ENCODE results near the gene TMEM30B. TPM values are rescaled to one million over a fixed set of nuclear protein-coding genes. Genes with fewer than 3 reads are reported as not detected.

The TMEM30B gene
- total and polyA plus RNA-seq, 2 of the 8 experiments (the other 6 are each of a cell fraction or from before 2014, with no cell fraction given): 11.2 to 18.7 TPM

- Histone ChIP-seq H4K91ac (replicated peaks; ENCODE audit: insufficient read length, low read length) (no peak overlapping the region), H4K8ac (ENCODE audit: extremely low read depth, insufficient read depth, low read length) (no peak overlapping the region), H3K79me2 (ENCODE audit: control insufficient read depth in 1 of 2, insufficient read depth in 2 of 2, low read length in 2 of 2) (no peaks in the 10 kb centered on the region), H3K4me3 (ENCODE audit: extremely low read depth in 1 of 4, insufficient read depth in 2 of 4, low read depth in 3 of 4, low read length in 4 of 4) (peak overlapping the region in 1 of 4 experiments; percentile 7; a peak in 1 of 8 replicates), H3K27ac (ENCODE audit: low read depth, low read length) (no peak overlapping the region), H2BK5ac (ENCODE audit: low read depth, low read length) (no peak overlapping the region), H2AFZ (ENCODE audit: low read length) (no peak overlapping the region), H2BK20ac (ENCODE audit: low read length) (no peak overlapping the region), H3K18ac (ENCODE audit: extremely low read depth, low read length) (no peak overlapping the region; the same call in 1 of the 2 replicates), H2BK15ac (ENCODE audit: low read length) (no peak overlapping the region), H3K27me3 (replicated peaks in 1 of 4; ENCODE audit: control insufficient read depth in 3 of 4, extremely low read depth in 1 of 4, insufficient read depth in 3 of 4, low read length in 3 of 4) (no peaks in the 10 kb centered on the region), H2BK12ac (ENCODE audit: low read depth, low read length) (no peak overlapping the region), H3K23ac (ENCODE audit: insufficient read length) (no peak overlapping the region), H3K9me3 (ENCODE audit: insufficient read depth in 2 of 2, low read depth in 1 of 2, low read length in 1 of 2) (peaks cover 0 to 7% of the 10 kb centered on the region in 2 experiments; a peak in 2 of 4 replicates), H2BK120ac (replicated peaks; ENCODE audit: low read depth, low read length) (no peak overlapping the region), H3K56ac (replicated peaks; ENCODE audit: insufficient read length, low read depth, low read length) (no peak overlapping the region), H3K79me1 (ENCODE audit: low read depth, low read length) (no peaks in the 10 kb centered on the region), H3K4me2 (ENCODE audit: insufficient read depth in 1 of 2, low read depth in 2 of 2, low read length in 2 of 2) (peak overlapping the region; percentile 23 to 41; a peak in 2 of 4 replicates), H3K14ac (ENCODE audit: insufficient read length) (no peak overlapping the region), H3K4ac (replicated peaks; ENCODE audit: insufficient read length, low read depth, low read length) (no peak overlapping the region), H3K36me3 (ENCODE audit: control insufficient read depth in 2 of 4, insufficient read depth in 4 of 4, low read length in 3 of 4) (no peaks in the 10 kb centered on the region), H2AK5ac (ENCODE audit: low read depth, low read length) (no peak overlapping the region), H3K9ac (replicated peaks in 1 of 4; ENCODE audit: extremely low read depth in 1 of 4, low read depth in 3 of 4, low read length in 3 of 4) (no peak overlapping the region), H3K4me1 (replicated peaks in 1 of 4; ENCODE audit: control insufficient read depth in 3 of 4, insufficient read depth in 4 of 4, low read length in 3 of 4) (peaks cover 0 to 9% (median 0%) of the 10 kb centered on the region in 4 experiments; a peak in 2 of 7 replicates), H3K23me2 (ENCODE audit: low read depth, low read length) (no peaks in the 10 kb centered on the region), H4K5ac (ENCODE audit: insufficient read length, low read depth, low read length) (no peak overlapping the region), H4K20me1 (replicated peaks in 1 of 2; ENCODE audit: control insufficient read depth in 1 of 2, insufficient read depth in 2 of 2, low read length in 2 of 2) (no peaks in the 10 kb centered on the region)
- DNase-seq (ENCODE audit: low read depth in 1 of 2, low spot score in 2 of 2) (no peak), FAIRE-seq (peak; percentile 48)
- no peak for TF ChIP-seq SP1 (IDR thresholded peaks at IDR 0.05; ENCODE audit: low read depth, low read length)
- no peak for TF ChIP-seq RNF2 (IDR thresholded peaks at IDR 0.05; ENCODE audit: borderline replicate concordance, low read depth, low read length, missing control alignments, poor library complexity, severe bottlenecking)
- peak; percentile 22 for TF ChIP-seq KDM4A (IDR thresholded peaks at IDR 0.05; ENCODE audit: low read depth, low read length, severe bottlenecking)
- TF ChIP-seq, protein P1, sequence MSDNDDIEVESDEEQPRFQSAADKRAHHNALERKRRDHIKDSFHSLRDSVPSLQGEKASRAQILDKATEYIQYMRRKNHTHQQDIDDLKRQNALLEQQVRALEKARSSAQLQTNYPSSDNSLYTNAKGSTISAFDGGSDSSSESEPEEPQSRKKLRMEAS (IDR thresholded peaks at IDR 0.05): peak; percentile 31; the same call in 1 of the 2 replicates
- peak in 1 of 2 experiments; percentile 33; a peak in 1 of 3 replicates for TF ChIP-seq EP300 (IDR thresholded peaks at IDR 0.05; ENCODE audit: borderline replicate concordance in 1 of 2, low read depth in 2 of 2, low read length in 2 of 2)
- 0 out of 2 replicates have a peak, but pooled peaks have one; percentile 33 for TF ChIP-seq TCF12 (IDR thresholded peaks at IDR 0.05; ENCODE audit: low read depth, low read length)
- POLR2A ChIA-PET (ENCODE audit: partially characterized antibody): interaction anchor here (0.7 kb wide), 1 partner anchor 21 kb away, joined by 3 read pairs; the partner anchor contains the start of gene PRKCH
- 63% methylated on average over 7 of the region's 7 CpGs; no CpG with 5 or more reads in 1 of the 2 experiments for WGBS, 2 experiments (ENCODE audit: extremely low coverage in 1 of 2, insufficient coverage in 1 of 2, insufficient read length in 1 of 2, insufficient replicate concordance in 2 of 2, low coverage in 1 of 2, low lambda C conversion rate in 2 of 2, missing lambda C conversion rate in 1 of 2)
- CTCF ChIA-PET (ENCODE audit: partially characterized antibody): interaction anchor here (1.1 to 1.7 kb wide), 2 partner anchors 20 to 88 kb away, joined by 3 to 4 read pairs; no protein-coding TSS in a partner anchor
Measured at GRCh38 chr14:61300754-61301153, 19.6 kb upstream of the TMEM30B start.

Measured in H1 (cell line).